ENCODE results near the gene USP2. TPM values are rescaled to one million over a fixed set of nuclear protein-coding genes. Genes with fewer than 3 reads are reported as not detected.

The USP2 gene
- total RNA-seq, 1 experiment from 2014 or later: 14.4 TPM

- no peak overlapping the region for H3K27ac Mint-ChIP-seq (ENCODE audit: unreplicated experiment)
- no peak for DNase-seq
- Histone ChIP-seq H3K4me1 (0 out of 2 replicates have a peak, but pooled peaks cover 4% of the 10 kb centered on the region), H3K27me3 (replicated peaks; ENCODE audit: control insufficient read depth, insufficient read depth, low read length) (peaks cover 1% of the 10 kb centered on the region; the same call in 1 of the 2 replicates), H3K9me3 (no peaks in the 10 kb centered on the region), H3K36me3 (ENCODE audit: control insufficient read depth, insufficient read depth, low read length) (0 out of 2 replicates have a peak, but pooled peaks cover 2% of the 10 kb centered on the region), H3K4me3 (ENCODE audit: low read depth, low read length) (no peak overlapping the region)
- H3K4me1 Mint-ChIP-seq (ENCODE audit: low read depth, unreplicated experiment): no peaks in the 10 kb centered on the region
- H3K36me3 Mint-ChIP-seq (ENCODE audit: insufficient read depth, unreplicated experiment): peaks cover 41% of the 10 kb centered on the region
- H3K27me3 Mint-ChIP-seq (ENCODE audit: insufficient read depth, unreplicated experiment): peaks cover 5% of the 10 kb centered on the region
- H3K9me3 Mint-ChIP-seq (ENCODE audit: unreplicated experiment): no peaks in the 10 kb centered on the region
- intact Hi-C loops (cut with micrococcal nuclease; ENCODE audit: unreplicated experiment): loop anchor here (10.0 kb wide), 1 partner anchor 105 kb away; the partner anchor contains the start of gene CBL
- POLR2A ChIA-PET: interaction anchor here (0.7 kb wide), 2 partner anchors 24 to 25 kb away, joined by 3 read pairs; partner anchors contain the start of gene RNF26
- BruUV-seq (replicated peaks): no TSS peak
- CTCF ChIA-PET: interaction anchor here (0.6 to 1.1 kb wide), 4 partner anchors 12 to 71 kb away, joined by 3 to 4 read pairs (median 4); partner anchors contain the start of gene USP2
- TF ChIP-seq CTCF (IDR thresholded peaks at IDR 0.05; ENCODE audit: insufficient read depth in 1 of 2, low read depth in 1 of 2, low read length in 1 of 2, severe bottlenecking in 1 of 2, unreplicated experiment in 1 of 2): no peak
- no peak overlapping the region for H3K4me3 Mint-ChIP-seq (ENCODE audit: unreplicated experiment)
Measured at GRCh38 chr11:119309953-119310681, 71.4 kb downstream of the USP2 start.

DNA sequence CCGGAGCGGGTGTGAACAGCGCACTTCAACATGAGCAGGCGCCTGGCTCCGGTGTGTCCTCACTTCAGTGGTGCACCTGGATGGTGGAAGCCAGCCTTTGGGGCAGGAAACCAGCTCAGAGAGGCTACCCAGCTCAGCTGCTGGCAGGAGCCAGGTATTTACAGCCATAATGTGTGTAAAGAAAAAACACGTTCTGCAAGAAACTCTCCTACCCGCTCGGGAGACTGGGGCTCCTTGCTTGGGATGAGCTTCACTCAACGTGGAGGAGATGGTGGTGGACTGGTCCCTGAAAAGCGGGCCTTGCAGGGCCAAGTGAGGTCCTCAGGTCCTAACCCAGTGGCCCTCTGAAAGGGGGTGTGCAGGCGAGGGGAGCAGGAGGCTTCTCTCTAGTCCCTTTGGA, 72.1 kb downstream of the USP2 start:
- H3K4me3 ChIP-seq (ENCODE audit: low read depth, low read length): no peak overlapping the region
- H3K9me3 ChIP-seq: no peaks in the 10 kb centered on the region
- H3K4me1 ChIP-seq: no peaks in the 10 kb centered on the region
- Mint-ChIP-seq H3K4me3 (ENCODE audit: unreplicated experiment) (no peak overlapping the region), H3K27ac (ENCODE audit: unreplicated experiment) (no peak overlapping the region), H3K4me1 (ENCODE audit: low read depth, unreplicated experiment) (no peaks in the 10 kb centered on the region), H3K27me3 (ENCODE audit: insufficient read depth, unreplicated experiment) (peaks cover 3% of the 10 kb centered on the region), H3K9me3 (ENCODE audit: unreplicated experiment) (no peaks in the 10 kb centered on the region), H3K36me3 (ENCODE audit: insufficient read depth, unreplicated experiment) (peaks cover 48% of the 10 kb centered on the region)
- BruUV-seq (replicated peaks): no TSS peak
- no peaks in the 10 kb centered on the region for H3K27me3 ChIP-seq (replicated peaks; ENCODE audit: control insufficient read depth, insufficient read depth, low read length)
- H3K36me3 ChIP-seq (ENCODE audit: control insufficient read depth, insufficient read depth, low read length): 0 out of 2 replicates have a peak, but pooled peaks cover 2% of the 10 kb centered on the region
- POLR2A ChIA-PET: no interaction called here
- DNase-seq: no peak
- intact Hi-C loops (cut with micrococcal nuclease; ENCODE audit: unreplicated experiment): no loop called here
- CTCF ChIA-PET: interaction anchor here (0.6 to 1.1 kb wide), 4 partner anchors 13 to 72 kb away, joined by 3 to 4 read pairs (median 4); partner anchors contain the start of gene USP2
- no peak for TF ChIP-seq CTCF (IDR thresholded peaks at IDR 0.05; ENCODE audit: insufficient read depth in 1 of 2, low read depth in 1 of 2, low read length in 1 of 2, severe bottlenecking in 1 of 2, unreplicated experiment in 1 of 2)

- H3K4me1 Mint-ChIP-seq (ENCODE audit: low read depth, unreplicated experiment): no peaks in the 10 kb centered on the region
- POLR2A ChIA-PET: interaction anchor here (0.6 kb wide), 1 partner anchor 517 kb away, joined by 3 read pairs; the partner anchor contains the start of gene DDX6
- intact Hi-C loops (cut with micrococcal nuclease; ENCODE audit: unreplicated experiment): no loop called here
Measured at GRCh38 chr11:119307974-119308373, 73.5 kb downstream of the USP2 start.

More at GRCh38 chr11:119307974-119308373, 73.5 kb downstream of the USP2 start:
- no peak overlapping the region for H3K4me3 Mint-ChIP-seq (ENCODE audit: unreplicated experiment)
- TF ChIP-seq CTCF (IDR thresholded peaks at IDR 0.05; ENCODE audit: insufficient read depth in 1 of 2, low read depth in 1 of 2, low read length in 1 of 2, severe bottlenecking in 1 of 2, unreplicated experiment in 1 of 2): no peak
- H3K9me3 Mint-ChIP-seq (ENCODE audit: unreplicated experiment): no peaks in the 10 kb centered on the region
- CTCF ChIA-PET: interaction anchor here (0.6 to 2.5 kb wide), 5 partner anchors 8 to 101 kb away, joined by 4 to 14 read pairs (median 6); partner anchors contain the start of gene USP2
- H3K4me3 ChIP-seq (ENCODE audit: low read depth, low read length): no peak overlapping the region
- H3K36me3 ChIP-seq (ENCODE audit: control insufficient read depth, insufficient read depth, low read length): 0 out of 2 replicates have a peak, but pooled peaks cover 5% of the 10 kb centered on the region
- H3K9me3 ChIP-seq: no peaks in the 10 kb centered on the region
- H3K27me3 Mint-ChIP-seq (ENCODE audit: insufficient read depth, unreplicated experiment): no peaks in the 10 kb centered on the region
- H3K36me3 Mint-ChIP-seq (ENCODE audit: insufficient read depth, unreplicated experiment): peaks cover 63% of the 10 kb centered on the region
- no peak overlapping the region for H3K27ac Mint-ChIP-seq (ENCODE audit: unreplicated experiment)
- DNase-seq: no peak
- BruUV-seq (replicated peaks): no TSS peak
- H3K27me3 ChIP-seq (replicated peaks; ENCODE audit: control insufficient read depth, insufficient read depth, low read length): no peaks in the 10 kb centered on the region
- H3K4me1 ChIP-seq: no peaks in the 10 kb centered on the region
